Endodermal cell (in vitro differentiated cells): ENCODE data around the gene RIF1. TPM values are rescaled to one million over a fixed set of nuclear protein-coding genes. Genes with fewer than 3 reads are reported as not detected.

ENCODE experiments used
- DNase-seq: peaks from one replicate; pipeline ENCODE4 v3.0.0-alpha.2; 2017
- H3K27ac ChIP-seq: 2 replicates; pipeline ENCODE4 v1.5.1; 2013; ENCODE audit warnings: mild to moderate bottlenecking, low read depth, low read length, moderate library complexity
- H3K27me3 ChIP-seq: 2 replicates; pipeline ENCODE4 v1.6.1; 2013; ENCODE audit warnings: mild to moderate bottlenecking, low read length, moderate library complexity; ENCODE audit not compliant: insufficient read depth, control insufficient read depth, poor library complexity, severe bottlenecking
- H3K36me3 ChIP-seq: 2 replicates; pipeline ENCODE4 v1.7.0; 2013; ENCODE audit warnings: mild to moderate bottlenecking, low read length, moderate library complexity; ENCODE audit not compliant: control insufficient read depth, insufficient read depth
- H3K4me1 ChIP-seq: one replicate; pipeline ENCODE4 v1.7.0; 2013; ENCODE audit warnings: low read length; ENCODE audit not compliant: control insufficient read depth, insufficient read depth
- H3K4me3 ChIP-seq: 2 replicates; pipeline ENCODE4 v1.5.1; 2013; ENCODE audit warnings: mild to moderate bottlenecking, low read length, moderate library complexity
- H3K9ac ChIP-seq: 2 replicates; pipeline ENCODE4 v1.6.1; 2013; ENCODE audit warnings: mild to moderate bottlenecking, low read length, moderate library complexity; ENCODE audit not compliant: poor library complexity, severe bottlenecking; ENCODE audit errors: extremely low read depth
- H3K9me3 ChIP-seq: 2 replicates; pipeline ENCODE4 v1.6.1; 2013; ENCODE audit warnings: mild to moderate bottlenecking, low read length, moderate library complexity; ENCODE audit not compliant: control insufficient read depth
- H3K27ac Mint-ChIP-seq: 2 replicates; pipeline ENCODE4 v1.8.0; 2020; ENCODE audit warnings: mixed read lengths
- H3K27me3 Mint-ChIP-seq: 2 replicates; pipeline ENCODE4 v1.8.0; 2021; ENCODE audit warnings: mild to moderate bottlenecking, mixed read lengths; ENCODE audit not compliant: insufficient read depth
- H3K36me3 Mint-ChIP-seq: 2 replicates; pipeline ENCODE4 v1.8.0; 2020; ENCODE audit warnings: low read depth, mixed read lengths
- H3K4me1 Mint-ChIP-seq: 2 replicates; pipeline ENCODE4 v1.8.0; 2020; ENCODE audit warnings: mixed read lengths
- H3K4me3 Mint-ChIP-seq: 2 replicates; pipeline ENCODE4 v1.8.0; 2020; ENCODE audit warnings: mild to moderate bottlenecking, moderate library complexity, mixed read lengths
- H3K9me3 Mint-ChIP-seq: 2 replicates; pipeline ENCODE4 v1.8.0; 2020; ENCODE audit warnings: mild to moderate bottlenecking, mixed read lengths
- whole genome bisulfite sequencing, 2 experiments: methylation state at CpG; one replicate each; pipeline versions ENCODE4 v1.1.5 to v1.1.7; 2013; ENCODE audit warnings: missing lambda C conversion rate in 2 of 2, mixed read lengths in 1 of 2; ENCODE audit not compliant: insufficient coverage in 1 of 2, insufficient read length in 1 of 2; 5-methylcytosine and 5-hydroxymethylcytosine counted together
- total RNA-seq, 2 donors: library from RNA; stranded (reverse); fragmentation: NEBNext Ultra II Directional in 1 of 2; extraction: Animal tissue kit (Norgen Biotek cat#: 25700) in 1 of 2; gene quantifications; 2 replicates in 1 of 2; 3 replicates in 1 of 2; pipeline ENCODE4 v1.2.1, GENCODE V29; 2021
- TF ChIP-seq, protein P1 (sequence below): fragments of 200-600 bp; sonication (generic); conservative IDR thresholded peaks from 2 replicates; pipeline ENCODE4 v1.5.0; 2021; ENCODE audit warnings: antibody characterized with exemption, mild to moderate bottlenecking

RIF1 gene
- total RNA-seq, 2 donors from 2014 or later = 64.3 to 66.7 TPM

DNA sequence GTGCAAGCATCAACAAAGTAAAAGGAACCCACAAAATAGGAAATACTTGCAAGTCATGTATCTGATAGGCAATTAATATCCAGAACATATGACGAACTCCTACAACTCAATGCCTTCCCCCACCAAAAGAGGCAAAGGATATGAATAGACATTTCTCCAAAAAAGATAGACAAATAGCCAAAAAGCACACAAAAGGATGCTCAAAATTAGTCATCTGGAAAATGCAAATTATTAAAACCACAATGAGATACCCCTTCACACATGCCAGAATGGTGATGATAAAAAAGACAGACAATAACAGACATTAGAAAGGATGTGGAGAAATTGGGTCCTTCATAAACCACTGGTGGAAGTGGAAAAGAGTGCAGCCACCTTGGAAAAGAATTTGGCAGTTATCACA, 76.4 kb downstream of the RIF1 start:
- H3K4me3 ChIP-seq = no peak overlapping the region
- no peaks in the 10 kb centered on the region for H3K9me3 ChIP-seq
- no peaks in the 10 kb centered on the region for H3K27me3 Mint-ChIP-seq
- peaks cover 29% of the 10 kb centered on the region for H3K36me3 ChIP-seq
- H3K4me3 Mint-ChIP-seq = no peak overlapping the region
- H3K36me3 Mint-ChIP-seq = peaks cover 21% of the 10 kb centered on the region
- H3K9ac ChIP-seq = no peak overlapping the region
- TF ChIP-seq, protein P1, sequence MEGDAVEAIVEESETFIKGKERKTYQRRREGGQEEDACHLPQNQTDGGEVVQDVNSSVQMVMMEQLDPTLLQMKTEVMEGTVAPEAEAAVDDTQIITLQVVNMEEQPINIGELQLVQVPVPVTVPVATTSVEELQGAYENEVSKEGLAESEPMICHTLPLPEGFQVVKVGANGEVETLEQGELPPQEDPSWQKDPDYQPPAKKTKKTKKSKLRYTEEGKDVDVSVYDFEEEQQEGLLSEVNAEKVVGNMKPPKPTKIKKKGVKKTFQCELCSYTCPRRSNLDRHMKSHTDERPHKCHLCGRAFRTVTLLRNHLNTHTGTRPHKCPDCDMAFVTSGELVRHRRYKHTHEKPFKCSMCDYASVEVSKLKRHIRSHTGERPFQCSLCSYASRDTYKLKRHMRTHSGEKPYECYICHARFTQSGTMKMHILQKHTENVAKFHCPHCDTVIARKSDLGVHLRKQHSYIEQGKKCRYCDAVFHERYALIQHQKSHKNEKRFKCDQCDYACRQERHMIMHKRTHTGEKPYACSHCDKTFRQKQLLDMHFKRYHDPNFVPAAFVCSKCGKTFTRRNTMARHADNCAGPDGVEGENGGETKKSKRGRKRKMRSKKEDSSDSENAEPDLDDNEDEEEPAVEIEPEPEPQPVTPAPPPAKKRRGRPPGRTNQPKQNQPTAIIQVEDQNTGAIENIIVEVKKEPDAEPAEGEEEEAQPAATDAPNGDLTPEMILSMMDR = no peak
- H3K27me3 ChIP-seq = no peaks in the 10 kb centered on the region
- 90% methylated on average over 1 of the region's 1 CpG; no CpG with 5 or more reads in 1 of the 2 experiments for whole genome bisulfite sequencing, 2 experiments
- H3K4me1 Mint-ChIP-seq = peaks cover 4% of the 10 kb centered on the region
- H3K4me1 ChIP-seq = no peaks in the 10 kb centered on the region
- no peak for DNase-seq
- no peaks in the 10 kb centered on the region for H3K9me3 Mint-ChIP-seq
- H3K27ac Mint-ChIP-seq = no peak overlapping the region
- H3K27ac ChIP-seq = no peak overlapping the region

DNA sequence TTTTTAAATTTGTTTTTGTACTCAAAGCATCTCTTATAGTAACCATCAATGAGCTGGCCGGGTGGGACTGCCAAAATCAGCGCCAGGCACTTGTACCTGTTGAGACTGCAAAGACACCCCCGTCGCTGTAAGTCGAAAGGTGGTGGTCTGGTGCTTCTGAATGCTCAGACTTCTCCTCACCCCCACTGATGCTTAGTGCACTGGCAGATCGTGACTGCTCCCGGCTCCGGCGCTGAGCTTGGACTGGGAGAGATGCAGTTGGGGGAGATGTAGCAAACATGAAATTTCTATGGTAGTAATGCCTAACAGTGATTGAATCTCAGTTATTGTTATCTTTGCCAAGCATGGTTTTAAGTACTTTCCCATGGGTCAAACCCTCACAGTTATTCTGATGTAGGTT, 80.6 kb downstream of the RIF1 start:
- Histone ChIP-seq H3K27ac (no peak overlapping the region), H3K36me3 (peaks cover 7% of the 10 kb centered on the region), H3K9me3 (no peaks in the 10 kb centered on the region), H3K4me1 (peaks cover 11% of the 10 kb centered on the region), H3K4me3 (no peak overlapping the region), H3K9ac (no peak overlapping the region), H3K27me3 (no peaks in the 10 kb centered on the region)
- WGBS, 2 experiments = 98% methylated on average over 9 of the region's 9 CpGs; no CpG with 5 or more reads in 1 of the 2 experiments
- H3K4me3 Mint-ChIP-seq = no peak overlapping the region
- H3K9me3 Mint-ChIP-seq = no peaks in the 10 kb centered on the region
- H3K27me3 Mint-ChIP-seq = no peaks in the 10 kb centered on the region
- H3K4me1 Mint-ChIP-seq = peaks cover 9% of the 10 kb centered on the region
- TF ChIP-seq, protein P1 = no peak
- DNase-seq = no peak
- no peak overlapping the region for H3K27ac Mint-ChIP-seq
- peaks cover 7% of the 10 kb centered on the region for H3K36me3 Mint-ChIP-seq

DNA sequence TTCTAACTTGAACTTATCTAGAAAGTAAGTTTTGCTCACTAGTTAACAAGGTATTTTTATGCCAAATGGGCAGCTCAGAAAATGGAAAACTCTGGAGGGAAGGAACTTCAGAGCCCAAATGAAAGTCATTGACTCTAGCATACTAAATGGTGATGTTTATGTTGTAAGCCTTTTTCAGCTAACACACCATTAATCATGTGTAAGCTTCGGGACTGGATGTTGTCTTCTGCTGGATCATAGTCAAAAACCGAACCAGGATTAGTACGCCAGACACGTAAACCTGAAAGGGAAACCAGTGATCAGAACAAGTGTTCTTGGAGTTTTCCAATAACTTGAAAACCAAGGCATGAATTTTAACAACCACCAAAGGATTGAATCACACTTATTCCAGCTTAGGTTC, 81.8 kb downstream of the RIF1 start:
- Histone ChIP-seq H3K4me3 (peak overlapping the region; percentile 37), H3K9me3 (no peaks in the 10 kb centered on the region), H3K27me3 (no peaks in the 10 kb centered on the region), H3K27ac (no peak overlapping the region), H3K9ac (no peak overlapping the region), H3K4me1 (peaks cover 11% of the 10 kb centered on the region), H3K36me3 (peaks cover 7% of the 10 kb centered on the region)
- no peak for DNase-seq
- Mint-ChIP-seq H3K27me3 (no peaks in the 10 kb centered on the region), H3K4me3 (no peak overlapping the region), H3K9me3 (no peaks in the 10 kb centered on the region), H3K4me1 (peaks cover 9% of the 10 kb centered on the region), H3K27ac (no peak overlapping the region), H3K36me3 (peaks cover 7% of the 10 kb centered on the region)
- WGBS, 2 experiments = 85 to 90% methylated on average over 2 to 4 of the region's 4 CpGs
- TF ChIP-seq, protein P1 = no peak
